HCT116 (cell line): Measurements from ENCODE around the gene SUZ12. TPM values are rescaled to one million over a fixed set of nuclear protein-coding genes. Genes with fewer than 3 reads are reported as not detected.

Experiments
- ATAC-seq: fragments of 200-7000 bp; cut with Tn5 transposase; 2 replicates; pipeline ENCODE4 v1.9.1; 2020; ENCODE audit warnings: mild to moderate bottlenecking, moderate library complexity
- BruUV-seq: library from RNA; stranded (reverse); fragments of 400-500 nt; replicated peaks from 2 replicates; lab custom pipeline; 2021; lab: Mats Ljungman, UMichigan
- CTCF ChIA-PET: fragments of 300-600 bp; sonication (Branson Sonifier 250); formaldehyde crosslinking; loops from one replicate; lab custom pipeline; 2021; ENCODE audit warnings: antibody characterized with exemption; lab: Charles Lee
- POLR2A ChIA-PET: fragments of 300-600, 350-600 bp; sonication (Branson Sonifier 250); formaldehyde crosslinking; loops from one replicate; lab custom pipeline; 2021; ENCODE audit warnings: antibody characterized with exemption; lab: Charles Lee
- RAD21 ChIA-PET, 2 experiments: fragments of 300-600 bp; sonication (Branson Sonifier 250); formaldehyde crosslinking; loops; one replicate each; lab custom pipeline; 2023; ENCODE audit warnings: low total read pairs in 2 of 2; ENCODE audit not compliant: uncharacterized antibody in 2 of 2, unreplicated experiment in 2 of 2, low non-redundant PET in 1 of 2; lab: Charles Lee
- DNase-seq: peaks from one replicate; pipeline ENCODE4 v3.0.0-alpha.2; 2010; ENCODE audit warnings: low read depth, low spot score
- H2AFZ ChIP-seq: fragments of 200-600 bp; shearing (Covaris generic), sonication (generic); 2 replicates; pipeline ENCODE4 v1.6.1; 2017; ENCODE audit warnings: low read depth, mixed run types, mixed read lengths, antibody characterized with exemption, low read length; ENCODE audit not compliant: poor library complexity, severe bottlenecking
- H3K27ac ChIP-seq: 2 replicates; pipeline ENCODE4 v1.5.1; 2012; ENCODE audit warnings: low read depth, low read length
- H3K27me3 ChIP-seq: fragments of 200-600 bp; sonication (generic); 2 replicates; pipeline ENCODE4 v1.6.1; 2016; ENCODE audit warnings: mixed run types, low read length, mixed read lengths; ENCODE audit not compliant: insufficient read depth
- H3K36me3 ChIP-seq, 2 experiments: fragments of 200-500 bp in 1 of 2; fragments of 200-600 bp in 1 of 2; sonication (Bioruptor generic) in 1 of 2; sonication (generic) in 1 of 2; 2 replicates each; pipeline versions ENCODE4 v1.5.1 to v1.6.1; 2014 to 2016; ENCODE audit warnings: low read length in 2 of 2, inconsistent platforms in 1 of 2, mixed read lengths in 1 of 2, mixed run types in 1 of 2; ENCODE audit not compliant: insufficient read depth in 2 of 2, control insufficient read depth in 1 of 2
- H3K4me1 ChIP-seq, 2 experiments: fragments of 200-600 bp in 1 of 2; sonication (generic) in 1 of 2; 2 replicates each; pipeline versions ENCODE4 v1.5.1 to v1.6.1; 2012 to 2017; ENCODE audit warnings: low read length in 2 of 2, inconsistent platforms in 1 of 2, mild to moderate bottlenecking in 1 of 2, mixed read lengths in 1 of 2, mixed run types in 1 of 2, moderate library complexity in 1 of 2; ENCODE audit not compliant: insufficient read depth in 2 of 2, control insufficient read depth in 1 of 2
- H3K4me2 ChIP-seq: fragments of 200-600 bp; sonication (generic); 2 replicates; pipeline ENCODE4 v1.6.1; 2017; ENCODE audit warnings: mixed run types, low read length, mixed read lengths
- H3K4me3 ChIP-seq, 2 experiments: fragments of 200-600 bp in 1 of 2; sonication (generic) in 1 of 2; replicated peaks in 1 of 2; 2 replicates each; pipeline ENCODE4 v1.5.1; 2011 to 2016; ENCODE audit warnings: low read length in 2 of 2, control low read depth in 1 of 2, low read depth in 1 of 2, mild to moderate bottlenecking in 1 of 2, mixed read lengths in 1 of 2, mixed run types in 1 of 2
- H3K79me2 ChIP-seq: fragments of 200-600 bp; sonication (generic); 2 replicates; pipeline ENCODE4 v1.6.1; 2017; ENCODE audit warnings: mild to moderate bottlenecking, mixed run types, low read length, moderate library complexity, mixed read lengths; ENCODE audit not compliant: insufficient read depth
- H3K9ac ChIP-seq: fragments of 200-600 bp; sonication (generic); 2 replicates; pipeline ENCODE4 v1.6.1; 2016; ENCODE audit warnings: low read length, mixed read lengths
- H3K9me2 ChIP-seq: fragments of 200-600 bp; sonication (generic), shearing (Covaris generic); 2 replicates; pipeline ENCODE4 v1.6.1; 2017; ENCODE audit warnings: mixed run types, mild to moderate bottlenecking, moderate library complexity; ENCODE audit not compliant: insufficient read depth
- H3K9me3 ChIP-seq, 2 experiments: fragments of 200-500 bp in 1 of 2; fragments of 200-600 bp in 1 of 2; sonication (Bioruptor generic) in 1 of 2; sonication (generic) in 1 of 2; 2 replicates each; pipeline ENCODE4 v1.6.1; 2014 to 2017; ENCODE audit warnings: low read length in 2 of 2, mixed read lengths in 2 of 2, inconsistent platforms in 1 of 2, low read depth in 1 of 2, mild to moderate bottlenecking in 1 of 2, mixed run types in 1 of 2, moderate library complexity in 1 of 2; ENCODE audit not compliant: control insufficient read depth in 1 of 2, insufficient read depth in 1 of 2
- H4K20me1 ChIP-seq: fragments of 200-600 bp; sonication (generic), shearing (Covaris generic); 2 replicates; pipeline ENCODE4 v1.6.1; 2017; ENCODE audit warnings: mixed run types, mild to moderate bottlenecking, moderate library complexity; ENCODE audit not compliant: insufficient read depth
- CBX3 ChIP-seq: IDR thresholded peaks from 2 replicates; pipeline ENCODE4 v1.6.1; 2012; ENCODE audit warnings: low read depth
- CEBPB ChIP-seq: IDR thresholded peaks from 2 replicates; pipeline ENCODE4 v1.6.1; 2012; ENCODE audit warnings: low read depth
- CTCF ChIP-seq, 3 experiments: fragments of 200-600 bp in 1 of 3; sonication (generic) in 1 of 3; IDR thresholded peaks in 2 of 3; conservative IDR thresholded peaks in 1 of 3; 2 replicates each; pipeline ENCODE4 v1.5.1; 2012 to 2017; ENCODE audit warnings: low read depth in 2 of 3, low read length in 2 of 3, antibody characterized with exemption in 1 of 3, borderline replicate concordance in 1 of 3, control low read depth in 1 of 3, mild to moderate bottlenecking in 1 of 3, mixed read lengths in 1 of 3, mixed run types in 1 of 3, moderate library complexity in 1 of 3; ENCODE audit not compliant: insufficient read depth in 1 of 3
- EGR1 ChIP-seq: IDR thresholded peaks from 2 replicates; pipeline ENCODE4 v1.6.1; 2012; ENCODE audit warnings: low read depth
- ELF1 ChIP-seq: IDR thresholded peaks from 2 replicates; pipeline ENCODE4 v1.6.1; 2012; ENCODE audit warnings: low read depth, borderline replicate concordance
- EZH2 ChIP-seq: fragments of 200-600 bp; sonication (generic); IDR thresholded peaks from 2 replicates; pipeline ENCODE4 v1.6.1; 2017; ENCODE audit warnings: antibody characterized with exemption, mixed run types
- EZH2phosphoT487 ChIP-seq: fragments of 200-600 bp; IDR thresholded peaks from 2 replicates; pipeline ENCODE4 v1.6.1; 2018; ENCODE audit warnings: antibody characterized with exemption, borderline replicate concordance
- POLR2A ChIP-seq: IDR thresholded peaks from 2 replicates; pipeline ENCODE4 v1.7.0; 2011; ENCODE audit warnings: borderline replicate concordance; ENCODE audit not compliant: insufficient read depth, insufficient read length; ENCODE audit errors: extremely low read depth
- POLR2AphosphoS5 ChIP-seq: IDR thresholded peaks from 2 replicates; pipeline ENCODE4 v1.6.1; 2011; ENCODE audit warnings: mild to moderate bottlenecking, low read depth, low read length, moderate library complexity
- RAD21 ChIP-seq: IDR thresholded peaks from 2 replicates; pipeline ENCODE4 v1.6.1; 2012; ENCODE audit warnings: low read depth, mild to moderate bottlenecking
- SP1 ChIP-seq: IDR thresholded peaks from 2 replicates; pipeline ENCODE4 v1.6.1; 2012; ENCODE audit warnings: low read depth
- TCF7L2 ChIP-seq: IDR thresholded peaks from 2 replicates; pipeline ENCODE4 v1.7.0; 2011; ENCODE audit warnings: borderline replicate concordance, inconsistent platforms; ENCODE audit not compliant: insufficient read depth, insufficient read length; ENCODE audit errors: extremely low read depth
- YY1 ChIP-seq: IDR thresholded peaks from 2 replicates; pipeline ENCODE4 v1.6.1; 2011; ENCODE audit warnings: low read length, low read depth, moderate library complexity, mild to moderate bottlenecking; ENCODE audit not compliant: insufficient replicate concordance; ENCODE audit errors: extremely low read depth
- ZNF274 ChIP-seq: fragments of 200-500 bp; sonication (Bioruptor generic); IDR thresholded peaks from 2 replicates; pipeline ENCODE4 v1.6.1; 2014; ENCODE audit warnings: mild to moderate bottlenecking, low read depth, low read length, inconsistent platforms
- intact Hi-C: fragments of 100-400 bp; cut with micrococcal nuclease; formaldehyde crosslinking; loops from 2 replicates; pipeline ENCODE4 v1.10.0; 2022
- total RNA-seq: library from RNA; stranded (reverse); gene quantifications from one replicate; pipeline ENCODE4 v1.2.1, GENCODE V29; 2021; ENCODE audit not compliant: unreplicated experiment
- TF ChIP-seq, protein P1 (sequence below): IDR thresholded peaks from 2 replicates; pipeline ENCODE4 v1.6.1; 2011; ENCODE audit warnings: mild to moderate bottlenecking, low read length, moderate library complexity; ENCODE audit not compliant: insufficient replicate concordance; ENCODE audit errors: extremely low read depth
- TF ChIP-seq, protein P2 (sequence below): IDR thresholded peaks from 2 replicates; pipeline ENCODE4 v1.6.1; 2012
- TF ChIP-seq, protein P3 (sequence below): IDR thresholded peaks from 2 replicates; pipeline ENCODE4 v1.6.1; 2012

SUZ12 gene
- total RNA-seq, 1 experiment from 2014 or later: 44.9 TPM

DNA sequence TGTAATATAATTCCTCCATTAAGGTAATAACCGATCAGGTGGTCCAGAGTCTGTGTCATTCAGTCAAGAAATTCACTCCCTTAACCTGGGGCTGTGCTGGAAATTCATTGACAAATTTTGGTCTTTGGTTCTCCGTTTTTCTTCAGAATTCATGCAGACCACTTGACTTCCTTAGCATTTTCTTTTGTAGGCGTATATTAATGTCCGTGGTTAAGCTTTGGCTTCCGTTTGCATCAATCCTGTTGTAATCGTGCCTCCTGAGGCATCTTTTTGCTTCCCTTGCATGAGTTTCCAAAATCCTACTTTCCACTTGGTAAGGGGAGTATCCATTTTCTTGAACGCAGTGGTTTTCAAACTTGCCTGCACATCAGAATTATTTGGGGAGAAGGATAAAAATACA lies 79.4 kb downstream of the SUZ12 start (continued):
- TF ChIP-seq, protein P1, sequence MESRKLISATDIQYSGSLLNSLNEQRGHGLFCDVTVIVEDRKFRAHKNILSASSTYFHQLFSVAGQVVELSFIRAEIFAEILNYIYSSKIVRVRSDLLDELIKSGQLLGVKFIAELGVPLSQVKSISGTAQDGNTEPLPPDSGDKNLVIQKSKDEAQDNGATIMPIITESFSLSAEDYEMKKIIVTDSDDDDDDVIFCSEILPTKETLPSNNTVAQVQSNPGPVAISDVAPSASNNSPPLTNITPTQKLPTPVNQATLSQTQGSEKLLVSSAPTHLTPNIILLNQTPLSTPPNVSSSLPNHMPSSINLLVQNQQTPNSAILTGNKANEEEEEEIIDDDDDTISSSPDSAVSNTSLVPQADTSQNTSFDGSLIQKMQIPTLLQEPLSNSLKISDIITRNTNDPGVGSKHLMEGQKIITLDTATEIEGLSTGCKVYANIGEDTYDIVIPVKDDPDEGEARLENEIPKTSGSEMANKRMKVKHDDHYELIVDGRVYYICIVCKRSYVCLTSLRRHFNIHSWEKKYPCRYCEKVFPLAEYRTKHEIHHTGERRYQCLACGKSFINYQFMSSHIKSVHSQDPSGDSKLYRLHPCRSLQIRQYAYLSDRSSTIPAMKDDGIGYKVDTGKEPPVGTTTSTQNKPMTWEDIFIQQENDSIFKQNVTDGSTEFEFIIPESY: no peak
- TF ChIP-seq EZH2phosphoT487 (no peak), EZH2 (no peak), TCF7L2 (no peak), SP1 (no peak)

- Histone ChIP-seq H3K4me1 (no peaks in the 10 kb centered on the region), H3K4me3 (no peak overlapping the region), H3K9me2 (no peaks in the 10 kb centered on the region), H4K20me1 (no peaks in the 10 kb centered on the region), H3K27ac (no peak overlapping the region), H3K9me3 (no peaks in the 10 kb centered on the region), H3K4me2 (no peak overlapping the region), H3K9ac (no peak overlapping the region), H3K27me3 (no peaks in the 10 kb centered on the region), H3K36me3 (no peaks in the 10 kb centered on the region), H2AFZ (no peak overlapping the region)
- no peak for ATAC-seq
- BruUV-seq: no TSS peak
- RAD21 ChIA-PET: no interaction called here
- POLR2A ChIA-PET: no interaction called here
- no peak for DNase-seq
- intact Hi-C loops: no loop called here
- CTCF ChIA-PET: no interaction called here
- TF ChIP-seq SP1 (no peak), CBX3 (no peak), YY1 (no peak), RAD21 (no peak), TCF7L2 (no peak), POLR2A (no peak), CTCF (IDR thresholded peaks at IDR 0.05 in 2 of 3, conservative IDR thresholded peaks at IDR 0.05 in 1 of 3; ENCODE audit: borderline replicate concordance in 1 of 3, insufficient read depth in 1 of 3, low read depth in 2 of 3, low read length in 2 of 3) (no peak), EGR1 (no peak), EZH2phosphoT487 (no peak), ZNF274 (no peak), CEBPB (no peak), POLR2AphosphoS5 (no peak), ELF1 (no peak), EZH2 (no peak)
- TF ChIP-seq, protein P1: no peak
- TF ChIP-seq, protein P2, sequence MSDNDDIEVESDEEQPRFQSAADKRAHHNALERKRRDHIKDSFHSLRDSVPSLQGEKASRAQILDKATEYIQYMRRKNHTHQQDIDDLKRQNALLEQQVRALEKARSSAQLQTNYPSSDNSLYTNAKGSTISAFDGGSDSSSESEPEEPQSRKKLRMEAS: no peak
- TF ChIP-seq, protein P3, sequence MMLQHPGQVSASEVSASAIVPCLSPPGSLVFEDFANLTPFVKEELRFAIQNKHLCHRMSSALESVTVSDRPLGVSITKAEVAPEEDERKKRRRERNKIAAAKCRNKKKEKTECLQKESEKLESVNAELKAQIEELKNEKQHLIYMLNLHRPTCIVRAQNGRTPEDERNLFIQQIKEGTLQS: no peak
- TF ChIP-seq, all 23 proteins: peak for 0
- no peaks in the 10 kb centered on the region; the same call in 1 of the 2 replicates for H3K79me2 ChIP-seq
Observed at GRCh38 chr17:32019228-32019627, 82.4 kb downstream of the SUZ12 start.
